Activated T-helper 2 cell treated with anti-CD3 and anti-CD28 coated beads, Interferon-gamma antibody, Interleukin-2, Interleukin-4, amounts not matched to agents 10 μg/mL and 5 μg/mL and 100 μg/mL, durations not matched to agents 14 hours and 24 hours and 36 hours (primary cell): ENCODE measurements around the gene SLIT3. TPM values are rescaled to one million over a fixed set of nuclear protein-coding genes. Genes with fewer than 3 reads are reported as not detected.
A peak's percentile ranks its signal among the peaks of the same experiment; 100 is the strongest.

Experiments used
- DNase-seq: peaks from one replicate; pipeline ENCODE4 v3.0.0; 2021; ENCODE audit warnings: low spot score
- H3K27ac Mint-ChIP-seq: one replicate; pipeline ENCODE4 v1.8.0; 2021; ENCODE audit warnings: mixed read lengths
- H3K27me3 Mint-ChIP-seq: one replicate; pipeline ENCODE4 v1.8.0; 2021; ENCODE audit warnings: low read depth, mixed read lengths
- H3K36me3 Mint-ChIP-seq: one replicate; pipeline ENCODE4 v1.8.0; 2021; ENCODE audit warnings: low read depth, mixed read lengths
- H3K4me1 Mint-ChIP-seq: one replicate; pipeline ENCODE4 v1.8.0; 2021; ENCODE audit warnings: low read depth, mixed read lengths
- H3K4me3 Mint-ChIP-seq: one replicate; pipeline ENCODE4 v1.8.0; 2021; ENCODE audit warnings: low read depth, mild to moderate bottlenecking, moderate library complexity, mixed read lengths
- H3K9me3 Mint-ChIP-seq: one replicate; pipeline ENCODE4 v1.8.0; 2021; ENCODE audit warnings: mixed read lengths
- intact Hi-C: fragments of 100-400 bp; cut with micrococcal nuclease; formaldehyde crosslinking; loops from one replicate; pipeline ENCODE4 v1.15.1; 2023
- total RNA-seq: library from RNA; stranded (reverse); gene quantifications from 2 replicates; pipeline ENCODE4 v1.2.3, GENCODE V29; 2022

SLIT3 gene
- total RNA-seq, 1 donor from 2014 or later, result 9.5 TPM

- no peak for DNase-seq
- H3K4me1 Mint-ChIP-seq, result no peaks in the 10 kb centered on the region
- H3K9me3 Mint-ChIP-seq, result no peaks in the 10 kb centered on the region
- H3K36me3 Mint-ChIP-seq, result no peaks in the 10 kb centered on the region
- H3K4me3 Mint-ChIP-seq, result no peak overlapping the region
- intact Hi-C loops, result no loop called here
- peaks cover 14% of the 10 kb centered on the region for H3K27me3 Mint-ChIP-seq
- H3K27ac Mint-ChIP-seq, result no peak overlapping the region
Measured at GRCh38 chr5:169318556-169318955, 17.6 kb upstream of the SLIT3 start.

GRCh38 chr5:169307646-169308045, 6.7 kb upstream of the SLIT3 start:
- no peak for DNase-seq
- H3K27ac Mint-ChIP-seq, result no peak overlapping the region
- peaks cover under 1% of the 10 kb centered on the region for H3K4me1 Mint-ChIP-seq
- H3K27me3 Mint-ChIP-seq, result peaks cover 16% of the 10 kb centered on the region
- H3K9me3 Mint-ChIP-seq, result no peaks in the 10 kb centered on the region
- intact Hi-C loops, result no loop called here
- no peaks in the 10 kb centered on the region for H3K36me3 Mint-ChIP-seq
- no peak overlapping the region for H3K4me3 Mint-ChIP-seq

DNA sequence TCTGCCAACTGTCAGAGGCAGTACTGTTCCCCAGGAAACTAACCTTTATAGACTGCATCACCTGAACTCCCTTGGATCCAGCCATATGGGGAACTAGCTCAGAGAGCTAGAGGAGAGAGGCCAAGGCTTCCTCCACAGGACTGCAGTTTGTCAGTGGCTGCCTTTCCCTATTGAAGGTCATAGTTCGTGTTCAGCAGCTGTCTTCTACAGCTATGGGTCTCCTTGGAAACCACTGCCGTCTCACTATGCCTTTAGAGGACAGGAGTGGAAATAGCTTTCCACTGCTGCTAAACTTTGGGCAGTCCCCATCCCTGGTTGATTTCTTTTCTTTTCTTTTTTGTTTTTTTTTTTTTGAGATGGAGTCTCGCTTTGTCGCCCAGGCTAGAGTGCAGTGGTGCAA, 4.4 kb upstream of the SLIT3 start:
- H3K36me3 Mint-ChIP-seq, result no peaks in the 10 kb centered on the region
- H3K9me3 Mint-ChIP-seq, result no peaks in the 10 kb centered on the region

DNA sequence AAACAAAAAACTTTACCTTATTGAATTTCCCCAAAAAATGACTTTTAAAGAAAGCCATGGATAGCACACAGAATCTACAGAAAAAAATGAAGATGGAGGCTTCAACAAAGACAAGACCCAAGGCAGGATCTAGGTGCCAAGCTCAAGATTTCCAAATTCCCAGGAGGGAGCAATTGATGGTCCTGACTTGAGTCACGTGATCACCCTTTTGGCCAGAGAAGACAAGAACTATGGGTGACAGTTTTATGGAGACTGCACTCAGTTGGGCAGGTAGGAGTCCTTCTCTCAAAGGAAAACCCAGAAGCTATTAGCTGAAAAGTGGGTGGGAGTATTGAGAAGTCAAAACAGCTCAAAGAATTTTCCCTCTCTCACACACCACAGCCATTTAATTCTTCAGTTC, 3.2 kb upstream of the SLIT3 start:
- Mint-ChIP-seq H3K27me3 (peaks cover 41% of the 10 kb centered on the region), H3K36me3 (no peaks in the 10 kb centered on the region), H3K9me3 (no peaks in the 10 kb centered on the region), H3K4me1 (peaks cover 10% of the 10 kb centered on the region), H3K27ac (no peak overlapping the region), H3K4me3 (no peak overlapping the region)
- no peak for DNase-seq
- intact Hi-C loops, result no loop called here

More for the DNA sequence above, 4.4 kb upstream of the SLIT3 start:
- Mint-ChIP-seq H3K27me3 (peaks cover 30% of the 10 kb centered on the region), H3K4me1 (peaks cover 10% of the 10 kb centered on the region), H3K4me3 (no peak overlapping the region), H3K27ac (no peak overlapping the region)
- no peak for DNase-seq
- intact Hi-C loops, result no loop called here

- H3K27me3 Mint-ChIP-seq, result peaks cover 50% of the 10 kb centered on the region
- no peak for DNase-seq
- no peaks in the 10 kb centered on the region for H3K9me3 Mint-ChIP-seq
- no peaks in the 10 kb centered on the region for H3K36me3 Mint-ChIP-seq
- no peak overlapping the region for H3K4me3 Mint-ChIP-seq
- no peak overlapping the region for H3K27ac Mint-ChIP-seq
- intact Hi-C loops, result no loop called here
- peaks cover 10% of the 10 kb centered on the region for H3K4me1 Mint-ChIP-seq
Measured at GRCh38 chr5:169303119-169303515, 2.2 kb upstream of the SLIT3 start.

GRCh38 chr5:169302491-169303118, 1.7 kb upstream of the SLIT3 start:
- peak; percentile 39 for DNase-seq
- Mint-ChIP-seq H3K36me3 (no peaks in the 10 kb centered on the region), H3K9me3 (no peaks in the 10 kb centered on the region), H3K27me3 (peaks cover 54% of the 10 kb centered on the region), H3K4me3 (no peak overlapping the region), H3K4me1 (peaks cover 10% of the 10 kb centered on the region), H3K27ac (no peak overlapping the region)
- intact Hi-C loops, result loop anchor here (1.0 kb wide), 1 partner anchor 623 kb away; no protein-coding TSS in a partner anchor

- Mint-ChIP-seq H3K27me3 (peaks cover 58% of the 10 kb centered on the region), H3K36me3 (no peaks in the 10 kb centered on the region)
- intact Hi-C loops, result loop anchor here (1.0 kb wide), 1 partner anchor 623 kb away; no protein-coding TSS in a partner anchor
Measured at GRCh38 chr5:169301986-169302385, 1.0 kb upstream of the SLIT3 start.

GRCh38 chr5:169301386-169301934, 521 bp upstream of the SLIT3 start:
- Mint-ChIP-seq H3K36me3 (no peaks in the 10 kb centered on the region), H3K27me3 (peaks cover 56% of the 10 kb centered on the region), H3K27ac (no peak overlapping the region), H3K9me3 (no peaks in the 10 kb centered on the region), H3K4me1 (peaks cover 10% of the 10 kb centered on the region), H3K4me3 (no peak overlapping the region)
- intact Hi-C loops, result no loop called here
- DNase-seq, result no peak

More at GRCh38 chr5:169301986-169302385, 1.0 kb upstream of the SLIT3 start:
- H3K27ac Mint-ChIP-seq, result no peak overlapping the region
- H3K4me3 Mint-ChIP-seq, result no peak overlapping the region
- H3K4me1 Mint-ChIP-seq, result peaks cover 10% of the 10 kb centered on the region
- H3K9me3 Mint-ChIP-seq, result no peaks in the 10 kb centered on the region
- DNase-seq, result no peak

DNA sequence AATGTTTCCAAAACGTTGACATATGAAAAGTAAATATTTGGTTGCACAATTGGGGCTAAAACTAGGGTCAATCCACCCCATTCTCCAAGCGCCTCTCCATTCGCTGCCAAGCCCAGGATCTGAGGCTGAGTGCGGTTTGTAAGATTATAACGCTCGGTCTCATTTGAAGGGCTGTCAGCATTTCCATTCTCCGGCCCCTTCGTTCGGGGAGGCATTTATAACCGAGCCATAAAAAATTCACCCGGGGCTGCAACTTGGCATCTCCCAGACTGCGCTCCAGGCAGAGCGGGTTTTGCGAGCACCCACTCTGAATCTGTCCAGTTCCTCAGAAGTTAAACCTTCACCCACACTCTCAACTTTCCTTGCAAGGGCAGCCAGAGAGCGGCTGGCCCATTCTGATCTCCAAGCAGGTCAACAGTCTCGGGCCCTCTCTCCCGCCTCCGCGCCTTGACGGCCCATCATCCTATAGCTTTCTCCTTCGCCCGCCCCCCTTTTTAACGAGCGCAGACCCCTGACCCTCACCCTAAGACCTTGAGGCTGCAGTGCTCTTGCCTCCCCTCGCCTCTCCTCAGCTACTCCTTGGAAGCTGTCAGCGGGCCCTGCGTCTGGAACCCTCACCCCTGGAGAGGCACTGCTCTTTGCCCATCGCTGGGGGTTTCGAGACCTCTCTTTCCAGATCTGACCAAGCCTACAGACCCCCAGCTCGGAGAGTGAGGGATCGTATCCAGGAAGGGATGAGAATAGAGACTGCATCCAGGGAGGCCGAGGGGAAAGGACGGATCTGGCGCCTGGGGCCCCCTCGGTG, 1.1 kb downstream of the SLIT3 start:
- no peak for DNase-seq
- H3K4me3 Mint-ChIP-seq, result no peak overlapping the region
- no peaks in the 10 kb centered on the region for H3K36me3 Mint-ChIP-seq
- H3K4me1 Mint-ChIP-seq, result peaks cover 10% of the 10 kb centered on the region
- peaks cover 58% of the 10 kb centered on the region for H3K27me3 Mint-ChIP-seq
- no peak overlapping the region for H3K27ac Mint-ChIP-seq
- H3K9me3 Mint-ChIP-seq, result no peaks in the 10 kb centered on the region
- intact Hi-C loops, result no loop called here

GRCh38 chr5:169299191-169299662, 1.7 kb downstream of the SLIT3 start:
- no peak overlapping the region for H3K4me3 Mint-ChIP-seq
- peaks cover 52% of the 10 kb centered on the region for H3K27me3 Mint-ChIP-seq
- intact Hi-C loops, result no loop called here
- H3K27ac Mint-ChIP-seq, result no peak overlapping the region
- H3K4me1 Mint-ChIP-seq, result peaks cover 10% of the 10 kb centered on the region
- no peak for DNase-seq
- H3K9me3 Mint-ChIP-seq, result no peaks in the 10 kb centered on the region
- no peaks in the 10 kb centered on the region for H3K36me3 Mint-ChIP-seq

DNA sequence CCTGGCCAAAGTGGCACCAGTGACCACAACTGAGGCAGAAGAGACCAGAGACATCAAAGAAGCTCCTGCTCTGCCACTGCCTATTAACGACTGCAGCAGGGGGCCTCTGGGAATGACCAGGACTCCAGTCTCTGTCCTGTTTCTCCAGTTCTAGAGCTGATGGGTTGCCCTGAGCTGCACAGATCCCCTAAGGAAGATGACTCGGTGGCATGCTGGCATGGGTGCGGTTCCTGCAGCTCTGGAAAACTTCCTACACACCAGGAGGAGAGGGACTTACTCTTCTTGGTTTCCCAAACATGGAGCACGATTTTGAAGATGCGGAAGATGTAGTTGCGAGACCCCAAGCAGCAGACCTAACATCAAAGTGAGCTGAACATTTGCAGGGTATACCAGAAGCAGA, 2.7 kb downstream of the SLIT3 start:
- peaks cover 47% of the 10 kb centered on the region for H3K27me3 Mint-ChIP-seq
- no peaks in the 10 kb centered on the region for H3K9me3 Mint-ChIP-seq
- H3K4me3 Mint-ChIP-seq, result no peak overlapping the region
- no peaks in the 10 kb centered on the region for H3K36me3 Mint-ChIP-seq
- H3K27ac Mint-ChIP-seq, result no peak overlapping the region
- intact Hi-C loops, result no loop called here
- peaks cover 10% of the 10 kb centered on the region for H3K4me1 Mint-ChIP-seq
- DNase-seq, result no peak

GRCh38 chr5:169296419-169297143, 4.4 kb downstream of the SLIT3 start:
- peaks cover 36% of the 10 kb centered on the region for H3K27me3 Mint-ChIP-seq
- H3K4me3 Mint-ChIP-seq, result no peak overlapping the region
- no peaks in the 10 kb centered on the region for H3K36me3 Mint-ChIP-seq
- H3K9me3 Mint-ChIP-seq, result no peaks in the 10 kb centered on the region
- no peak for DNase-seq
- H3K4me1 Mint-ChIP-seq, result peaks cover 2% of the 10 kb centered on the region
- intact Hi-C loops, result no loop called here
- H3K27ac Mint-ChIP-seq, result no peak overlapping the region
